MM.1S (cell line): ENCODE measurements around the gene DIAPH3.

Source experiments
- EZH2 ChIP-seq: fragments of 300-600 bp; sonication (generic); optimal IDR thresholded peaks from 2 replicates; pipeline ENCODE3; 2017; ENCODE audit warnings: low read depth, mild to moderate bottlenecking, antibody characterized with exemption, low read length, mixed read lengths
- EZH2phosphoT487 ChIP-seq: fragments of 300-600 bp; sonication (generic); IDR thresholded peaks from 2 replicates; pipeline ENCODE4 v1.6.1; 2018; ENCODE audit warnings: antibody characterized with exemption, low read length
- TF ChIP-seq, protein P1 (sequence below): fragments of 300-600 bp; sonication (generic); IDR thresholded peaks from 2 replicates; pipeline ENCODE4 v1.5.1; 2016; ENCODE audit warnings: antibody characterized with exemption, low read length, mixed read lengths

- TF ChIP-seq, protein P1, sequence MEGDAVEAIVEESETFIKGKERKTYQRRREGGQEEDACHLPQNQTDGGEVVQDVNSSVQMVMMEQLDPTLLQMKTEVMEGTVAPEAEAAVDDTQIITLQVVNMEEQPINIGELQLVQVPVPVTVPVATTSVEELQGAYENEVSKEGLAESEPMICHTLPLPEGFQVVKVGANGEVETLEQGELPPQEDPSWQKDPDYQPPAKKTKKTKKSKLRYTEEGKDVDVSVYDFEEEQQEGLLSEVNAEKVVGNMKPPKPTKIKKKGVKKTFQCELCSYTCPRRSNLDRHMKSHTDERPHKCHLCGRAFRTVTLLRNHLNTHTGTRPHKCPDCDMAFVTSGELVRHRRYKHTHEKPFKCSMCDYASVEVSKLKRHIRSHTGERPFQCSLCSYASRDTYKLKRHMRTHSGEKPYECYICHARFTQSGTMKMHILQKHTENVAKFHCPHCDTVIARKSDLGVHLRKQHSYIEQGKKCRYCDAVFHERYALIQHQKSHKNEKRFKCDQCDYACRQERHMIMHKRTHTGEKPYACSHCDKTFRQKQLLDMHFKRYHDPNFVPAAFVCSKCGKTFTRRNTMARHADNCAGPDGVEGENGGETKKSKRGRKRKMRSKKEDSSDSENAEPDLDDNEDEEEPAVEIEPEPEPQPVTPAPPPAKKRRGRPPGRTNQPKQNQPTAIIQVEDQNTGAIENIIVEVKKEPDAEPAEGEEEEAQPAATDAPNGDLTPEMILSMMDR, result no peak
- no peak for TF ChIP-seq EZH2
- TF ChIP-seq EZH2phosphoT487, result no peak
These were observed 290.4 kb downstream of the DIAPH3 start for GRCh38 chr13:59873309-59873708.
